ENCODE measurements around the gene MALRD1. TPM values are rescaled to one million over a fixed set of nuclear protein-coding genes. Genes with fewer than 3 reads are reported as not detected.

MALRD1 gene
- total RNA-seq, 1 donor from 2014 or later = 0.84 TPM

DNA sequence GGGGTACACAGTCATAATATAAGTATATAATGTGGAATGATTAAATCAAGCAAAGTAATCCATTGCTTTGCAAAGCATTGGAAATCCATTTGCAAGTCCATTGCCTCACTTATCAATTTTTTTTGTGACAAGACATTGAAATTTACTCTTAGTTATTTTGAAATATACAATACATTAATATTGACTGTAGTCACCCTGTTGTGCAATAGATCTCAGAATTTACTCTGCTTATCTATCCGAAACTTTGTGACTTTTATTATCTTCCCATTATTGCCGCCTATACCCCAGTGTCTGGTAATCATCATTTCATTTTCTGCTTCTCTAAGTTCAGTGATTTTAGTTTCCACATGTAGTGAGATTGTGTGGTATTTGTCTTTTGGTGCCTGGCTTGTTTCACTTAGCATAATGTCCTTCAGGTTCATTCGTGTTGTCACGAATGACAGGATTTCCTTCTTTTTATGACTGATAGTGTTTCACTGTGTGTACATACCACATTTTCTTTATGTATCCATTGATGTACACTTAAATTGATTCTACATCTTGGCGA is 5.8 kb downstream of the MALRD1 start:
- Mint-ChIP-seq H3K4me1 (no peaks in the 10 kb centered on the region), H3K9me3 (no peaks in the 10 kb centered on the region), H3K27me3 (ENCODE audit: low read depth) (no peaks in the 10 kb centered on the region), H3K36me3 (ENCODE audit: low read depth) (no peaks in the 10 kb centered on the region), H3K27ac (ENCODE audit: unreplicated experiment) (no peak overlapping the region), H3K4me3 (no peak overlapping the region)
- no peak for TF ChIP-seq CTCF (conservative IDR thresholded peaks at IDR 0.05)
- DNase-seq (ENCODE audit: low read depth, low spot score) = no peak

DNA sequence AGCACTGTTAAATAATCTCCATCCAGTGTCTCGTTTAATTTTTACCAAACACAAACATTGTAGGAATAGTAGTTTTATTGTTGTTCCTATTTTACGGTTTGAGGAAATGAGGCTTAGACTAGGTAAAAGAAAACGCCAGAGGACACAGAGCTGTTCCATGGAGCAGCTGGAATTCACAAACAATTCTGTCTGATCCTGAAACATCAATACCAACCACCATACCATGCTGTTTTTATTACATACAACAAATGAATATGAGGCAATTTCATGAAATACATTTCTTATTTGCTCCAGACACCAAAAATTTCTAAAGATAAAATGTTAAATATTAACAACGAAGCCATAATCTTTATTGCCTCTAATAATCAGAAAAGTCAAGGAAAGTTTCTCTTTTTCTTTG is 9.4 kb downstream of the MALRD1 start:
- TF ChIP-seq CTCF (conservative IDR thresholded peaks at IDR 0.05) = no peak
- Mint-ChIP-seq H3K4me3 (no peak overlapping the region), H3K36me3 (ENCODE audit: low read depth) (no peaks in the 10 kb centered on the region), H3K4me1 (no peaks in the 10 kb centered on the region), H3K27me3 (ENCODE audit: low read depth) (no peaks in the 10 kb centered on the region), H3K9me3 (peaks cover 3% of the 10 kb centered on the region), H3K27ac (ENCODE audit: unreplicated experiment) (no peak overlapping the region)
- DNase-seq (ENCODE audit: low read depth, low spot score) = no peak

DNA sequence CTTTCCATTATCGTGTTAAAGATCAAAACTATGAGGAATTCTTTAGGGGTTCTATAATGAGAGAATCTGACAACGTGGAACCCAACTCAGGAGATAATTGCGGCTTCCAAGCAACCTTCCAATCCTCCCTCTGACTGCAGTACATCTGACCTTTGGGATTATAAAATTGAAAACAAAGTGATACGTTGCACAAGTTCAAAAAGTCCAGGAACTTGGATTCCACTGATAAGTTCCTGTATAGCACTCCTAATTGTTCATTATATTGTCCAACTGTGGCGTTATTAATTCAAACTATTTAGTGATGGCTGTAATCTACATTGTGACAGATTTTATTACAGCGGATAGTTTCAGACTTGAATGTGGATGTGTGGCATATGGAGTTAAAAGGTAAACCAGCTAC is 15.4 kb downstream of the MALRD1 start:
- no peaks in the 10 kb centered on the region for H3K36me3 Mint-ChIP-seq (ENCODE audit: low read depth)
- TF ChIP-seq CTCF (conservative IDR thresholded peaks at IDR 0.05) = no peak
- H3K27me3 Mint-ChIP-seq (ENCODE audit: low read depth) = no peaks in the 10 kb centered on the region
- peaks cover 3% of the 10 kb centered on the region for H3K9me3 Mint-ChIP-seq
- H3K4me1 Mint-ChIP-seq = no peaks in the 10 kb centered on the region
- H3K27ac Mint-ChIP-seq (ENCODE audit: unreplicated experiment) = no peak overlapping the region
- no peak for DNase-seq (ENCODE audit: low read depth, low spot score)
- H3K4me3 Mint-ChIP-seq = no peak overlapping the region

DNA sequence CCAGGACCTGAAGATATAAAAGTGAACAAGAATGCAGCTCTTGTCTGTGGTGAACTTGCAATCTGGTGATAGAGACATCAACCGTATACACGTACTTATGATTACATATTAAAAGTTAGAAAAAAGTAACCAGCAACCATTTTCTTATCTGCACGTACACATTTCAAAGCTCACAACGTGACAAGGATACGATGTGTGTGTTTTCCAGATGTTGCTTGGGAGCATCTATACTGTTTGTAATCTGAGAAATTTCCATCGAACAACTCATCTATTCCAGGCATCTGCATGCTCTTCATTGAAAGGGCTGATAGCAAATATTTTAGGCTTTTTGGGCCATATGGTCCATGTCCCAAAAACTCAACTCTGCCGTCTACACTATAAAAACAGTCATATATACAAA is 23.3 kb downstream of the MALRD1 start:
- Mint-ChIP-seq H3K27ac (ENCODE audit: unreplicated experiment) (no peak overlapping the region), H3K27me3 (ENCODE audit: low read depth) (no peaks in the 10 kb centered on the region), H3K36me3 (ENCODE audit: low read depth) (no peaks in the 10 kb centered on the region), H3K4me1 (no peaks in the 10 kb centered on the region), H3K4me3 (no peak overlapping the region), H3K9me3 (no peaks in the 10 kb centered on the region)
- DNase-seq (ENCODE audit: low read depth, low spot score) = no peak
- no peak for TF ChIP-seq CTCF (conservative IDR thresholded peaks at IDR 0.05)

- no peaks in the 10 kb centered on the region for H3K27me3 Mint-ChIP-seq (ENCODE audit: low read depth)
- peaks cover 5% of the 10 kb centered on the region for H3K36me3 Mint-ChIP-seq (ENCODE audit: low read depth)
- H3K9me3 Mint-ChIP-seq = peaks cover 11% of the 10 kb centered on the region
- no peak for TF ChIP-seq CTCF (conservative IDR thresholded peaks at IDR 0.05)
- H3K4me3 Mint-ChIP-seq = no peak overlapping the region
- DNase-seq (ENCODE audit: low read depth, low spot score) = no peak
- H3K27ac Mint-ChIP-seq (ENCODE audit: unreplicated experiment) = no peak overlapping the region
- no peaks in the 10 kb centered on the region for H3K4me1 Mint-ChIP-seq
Measured at GRCh38 chr10:19077276-19077675, 28.7 kb downstream of the MALRD1 start.
